Neuron (in vitro differentiated cells): Measurements from ENCODE around the gene PNMA6E.

Source experiments
- H2AFZ ChIP-seq: one replicate; pipeline ENCODE4 v1.6.1; 2013; ENCODE audit warnings: low read depth, mild to moderate bottlenecking, inconsistent platforms, low read length, moderate library complexity
- H3K27me3 ChIP-seq: one replicate; pipeline ENCODE4 v1.6.1; 2013; ENCODE audit warnings: low read length; ENCODE audit not compliant: insufficient read depth
- H3K36me3 ChIP-seq: one replicate; pipeline ENCODE4 v1.6.1; 2013; ENCODE audit warnings: low read length; ENCODE audit not compliant: insufficient read depth
- H3K4me1 ChIP-seq: one replicate; pipeline ENCODE4 v1.6.1; 2013; ENCODE audit warnings: low read length; ENCODE audit not compliant: insufficient read depth
- H3K4me3 ChIP-seq: 2 replicates; pipeline ENCODE4 v1.5.1; 2013; ENCODE audit warnings: mild to moderate bottlenecking, low read length, moderate library complexity
- H3K9me3 ChIP-seq: one replicate; pipeline ENCODE4 v1.6.1; 2013; ENCODE audit warnings: low read length

The PNMA6E gene

GRCh38 chrX:153381684-153382532, 19.2 kb downstream of the PNMA6E start:
- peaks cover 2% of the 10 kb centered on the region for H3K4me1 ChIP-seq
- H3K9me3 ChIP-seq: no peaks in the 10 kb centered on the region
- H3K4me3 ChIP-seq: no peak overlapping the region
- H2AFZ ChIP-seq: no peak overlapping the region
- no peaks in the 10 kb centered on the region for H3K27me3 ChIP-seq
- no peaks in the 10 kb centered on the region for H3K36me3 ChIP-seq

GRCh38 chrX:153380691-153381090, 20.5 kb downstream of the PNMA6E start:
- H3K36me3 ChIP-seq: no peaks in the 10 kb centered on the region
- H3K4me3 ChIP-seq: no peak overlapping the region
- peaks cover 2% of the 10 kb centered on the region for H3K4me1 ChIP-seq
- H3K27me3 ChIP-seq: no peaks in the 10 kb centered on the region
- H2AFZ ChIP-seq: no peak overlapping the region
- H3K9me3 ChIP-seq: no peaks in the 10 kb centered on the region

DNA sequence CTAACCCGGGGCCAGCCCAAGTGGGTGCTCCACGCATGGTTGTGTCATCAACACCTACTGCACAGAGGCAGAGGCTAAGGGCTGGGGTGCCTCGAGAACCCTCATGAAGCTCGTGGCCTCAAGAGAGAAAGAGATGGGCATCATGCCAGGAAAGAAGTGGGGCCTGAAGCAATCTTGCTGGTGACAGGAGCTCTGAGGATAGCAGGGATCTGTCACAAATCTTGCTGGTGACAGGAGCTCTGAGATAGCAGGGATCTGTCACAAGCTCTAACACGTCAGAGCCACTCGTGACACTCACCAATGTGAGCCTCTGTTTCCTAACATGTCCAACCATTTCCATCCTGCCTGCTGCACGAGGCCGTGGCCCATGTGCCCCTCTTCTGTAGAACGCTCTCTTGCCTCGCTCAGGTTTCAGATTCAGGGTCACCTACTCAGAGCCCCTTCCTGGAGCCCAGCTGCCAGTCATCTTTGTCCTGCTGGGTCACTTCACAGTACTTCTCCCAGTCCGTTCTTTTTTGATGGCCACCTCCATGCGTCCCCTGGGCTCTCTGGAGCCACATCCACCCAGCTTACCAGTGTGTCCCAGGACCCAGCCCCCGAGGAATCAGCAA, 21.1 kb downstream of the PNMA6E start:
- Histone ChIP-seq H3K36me3 (no peaks in the 10 kb centered on the region), H3K4me3 (no peak overlapping the region), H3K4me1 (peaks cover 2% of the 10 kb centered on the region), H2AFZ (no peak overlapping the region), H3K9me3 (no peaks in the 10 kb centered on the region), H3K27me3 (no peaks in the 10 kb centered on the region)

GRCh38 chrX:153379508-153379907, 21.6 kb downstream of the PNMA6E start:
- H3K36me3 ChIP-seq: no peaks in the 10 kb centered on the region

DNA sequence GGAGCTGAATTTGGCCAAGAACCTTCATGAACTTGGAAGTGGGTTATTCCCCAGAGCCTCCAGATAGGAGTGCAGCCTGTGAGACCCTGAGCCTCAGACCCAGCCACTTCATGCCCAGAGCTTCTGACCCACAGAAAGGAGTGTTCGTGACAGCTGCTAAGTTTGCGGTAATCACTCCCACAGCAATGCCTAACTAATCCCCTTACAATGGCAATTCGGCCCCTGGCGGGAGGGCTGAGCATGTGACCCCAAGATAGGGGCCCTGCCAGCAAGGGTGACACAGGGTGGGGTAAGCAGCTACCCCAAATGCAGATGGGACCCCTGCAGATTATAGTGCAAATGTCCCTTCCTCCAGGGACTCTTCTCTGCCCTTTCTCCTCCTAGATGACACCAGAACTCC, 22.5 kb downstream of the PNMA6E start:
- H3K9me3 ChIP-seq: no peaks in the 10 kb centered on the region
- H3K4me1 ChIP-seq: peaks cover 2% of the 10 kb centered on the region
- peaks cover 4% of the 10 kb centered on the region for H3K27me3 ChIP-seq
- H3K4me3 ChIP-seq: no peak overlapping the region
- H2AFZ ChIP-seq: no peak overlapping the region
- H3K36me3 ChIP-seq: no peaks in the 10 kb centered on the region

More at GRCh38 chrX:153379508-153379907, 21.6 kb downstream of the PNMA6E start:
- no peak overlapping the region for H2AFZ ChIP-seq
- H3K27me3 ChIP-seq: no peaks in the 10 kb centered on the region
- no peak overlapping the region for H3K4me3 ChIP-seq
- no peaks in the 10 kb centered on the region for H3K9me3 ChIP-seq
- H3K4me1 ChIP-seq: peaks cover 2% of the 10 kb centered on the region

GRCh38 chrX:153377727-153378126, 23.4 kb downstream of the PNMA6E start:
- Histone ChIP-seq H3K27me3 (peaks cover 4% of the 10 kb centered on the region), H3K4me1 (peaks cover 2% of the 10 kb centered on the region), H2AFZ (no peak overlapping the region), H3K4me3 (no peak overlapping the region), H3K9me3 (no peaks in the 10 kb centered on the region), H3K36me3 (no peaks in the 10 kb centered on the region)

- no peak overlapping the region for H3K4me3 ChIP-seq
- H3K9me3 ChIP-seq: no peaks in the 10 kb centered on the region
- no peak overlapping the region for H2AFZ ChIP-seq
- H3K4me1 ChIP-seq: peaks cover 3% of the 10 kb centered on the region
- H3K27me3 ChIP-seq: peaks cover 4% of the 10 kb centered on the region
- no peaks in the 10 kb centered on the region for H3K36me3 ChIP-seq
Observed at GRCh38 chrX:153375571-153375970, 25.6 kb downstream of the PNMA6E start.

DNA sequence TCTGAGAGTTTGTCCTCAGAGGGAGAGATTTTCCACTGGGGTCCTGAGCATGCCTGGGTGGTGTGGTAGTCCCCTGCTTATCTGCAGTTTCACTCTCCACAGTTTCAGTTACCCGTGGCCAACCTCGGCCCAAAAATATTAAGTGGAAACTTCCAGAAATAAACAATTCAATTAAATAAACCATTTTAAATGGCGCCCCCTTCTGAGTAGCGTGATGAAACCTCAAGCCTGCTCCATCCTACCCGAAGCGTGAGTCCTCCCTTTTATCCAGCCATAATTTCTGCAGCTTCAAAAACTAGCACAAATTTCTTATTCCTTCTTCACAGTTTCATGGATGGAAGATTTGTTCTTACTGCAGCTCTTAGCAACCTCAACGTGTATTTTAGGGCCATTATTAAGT, 26.7 kb downstream of the PNMA6E start:
- Histone ChIP-seq H3K27me3 (peaks cover 4% of the 10 kb centered on the region), H3K4me1 (peaks cover 3% of the 10 kb centered on the region), H3K4me3 (no peak overlapping the region), H2AFZ (no peak overlapping the region), H3K36me3 (no peaks in the 10 kb centered on the region), H3K9me3 (no peaks in the 10 kb centered on the region)

- Histone ChIP-seq H2AFZ (no peak overlapping the region), H3K36me3 (no peaks in the 10 kb centered on the region), H3K9me3 (no peaks in the 10 kb centered on the region), H3K4me1 (peaks cover 3% of the 10 kb centered on the region), H3K4me3 (no peak overlapping the region), H3K27me3 (peaks cover 4% of the 10 kb centered on the region)
Observed at GRCh38 chrX:153372949-153373348, 28.2 kb downstream of the PNMA6E start.

GRCh38 chrX:153371256-153371655, 29.9 kb downstream of the PNMA6E start:
- Histone ChIP-seq H3K36me3 (no peaks in the 10 kb centered on the region), H3K27me3 (peaks cover 4% of the 10 kb centered on the region), H2AFZ (no peak overlapping the region), H3K4me1 (peaks cover 3% of the 10 kb centered on the region), H3K4me3 (no peak overlapping the region), H3K9me3 (no peaks in the 10 kb centered on the region)

- H2AFZ ChIP-seq: no peak overlapping the region
- H3K4me3 ChIP-seq: no peak overlapping the region
- no peaks in the 10 kb centered on the region for H3K36me3 ChIP-seq
- no peaks in the 10 kb centered on the region for H3K9me3 ChIP-seq
- peaks cover 3% of the 10 kb centered on the region for H3K4me1 ChIP-seq
- H3K27me3 ChIP-seq: peaks cover 4% of the 10 kb centered on the region
Observed at GRCh38 chrX:153370293-153371055, 30.7 kb downstream of the PNMA6E start.

DNA sequence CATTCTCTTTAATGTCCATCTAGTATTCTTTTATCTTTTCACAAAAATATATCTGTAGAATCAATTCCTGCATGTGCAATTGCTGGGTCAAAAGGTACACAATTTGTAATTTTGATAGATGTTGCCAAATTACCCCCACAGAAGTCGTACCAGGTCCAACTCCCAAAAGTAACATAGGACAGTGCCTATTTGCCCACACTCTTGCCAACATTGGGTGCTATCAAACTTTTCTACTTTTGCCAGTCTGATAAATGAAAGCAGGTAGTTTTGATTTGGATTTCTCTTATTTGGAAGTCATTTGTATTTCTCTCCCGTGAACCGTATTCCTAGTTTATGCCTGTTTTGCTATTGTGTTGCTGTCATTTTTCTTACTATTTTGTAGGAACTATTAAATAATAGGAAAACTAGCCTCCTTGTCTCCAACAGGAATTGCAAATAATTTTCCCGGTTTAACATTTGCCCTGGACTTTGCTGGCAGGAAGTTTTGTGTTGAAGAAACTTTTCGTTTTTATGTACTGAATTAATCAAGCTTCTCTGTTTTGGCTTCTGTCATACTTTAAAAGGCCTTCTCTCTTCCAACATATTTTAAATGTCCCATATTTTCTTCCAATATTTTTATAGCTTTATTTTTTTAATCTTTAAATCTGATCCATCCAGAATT, 34.1 kb downstream of the PNMA6E start:
- no peaks in the 10 kb centered on the region for H3K36me3 ChIP-seq
- H3K4me1 ChIP-seq: peaks cover 5% of the 10 kb centered on the region
- H2AFZ ChIP-seq: no peak overlapping the region
- H3K4me3 ChIP-seq: no peak overlapping the region
- H3K9me3 ChIP-seq: no peaks in the 10 kb centered on the region
- no peaks in the 10 kb centered on the region for H3K27me3 ChIP-seq

DNA sequence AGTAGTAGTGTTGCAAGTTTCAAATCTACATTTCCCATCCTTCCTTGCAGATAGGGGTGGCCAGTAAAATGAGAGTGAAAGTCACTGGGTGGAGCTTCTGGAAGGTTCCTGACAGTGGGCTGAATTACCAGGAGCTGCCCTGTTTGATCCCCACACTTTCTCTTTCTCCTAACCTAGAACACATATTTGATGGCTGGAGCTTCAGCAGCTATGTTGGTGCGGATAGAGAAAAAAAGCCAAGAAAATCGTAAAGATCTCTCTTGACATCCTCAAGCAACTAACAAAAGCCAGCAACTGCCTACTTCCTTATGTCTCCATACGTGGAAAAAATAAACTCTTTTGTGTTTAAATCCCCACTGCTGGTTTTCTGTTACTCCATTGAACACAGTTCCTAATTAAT, 35.0 kb downstream of the PNMA6E start:
- Histone ChIP-seq H3K4me1 (peaks cover 4% of the 10 kb centered on the region), H3K36me3 (no peaks in the 10 kb centered on the region), H3K27me3 (no peaks in the 10 kb centered on the region), H2AFZ (no peak overlapping the region), H3K9me3 (no peaks in the 10 kb centered on the region), H3K4me3 (no peak overlapping the region)
